Adrenal gland (tissue), 12 donors: ENCODE results near the gene ARHGAP26. TPM values are rescaled to one million over a fixed set of nuclear protein-coding genes. Genes with fewer than 3 reads are reported as not detected.

Source experiments
- DNase-seq, 7 donors: peaks; one replicate each; pipeline ENCODE4 v3.0.0-alpha.2; 2019 to 2020
- H3K27ac ChIP-seq, 5 donors: fragments of 200-600 bp; sonication (generic) in 4 of 5; 1 replicate in 3 of 5; 2 replicates in 2 of 5; pipeline versions ENCODE4 v1.5.1 to v1.8.0; 2016 to 2020; ENCODE audit warnings: mild to moderate bottlenecking in 1 of 5
- H3K27me3 ChIP-seq: fragments of 200-600 bp; 2 replicates; pipeline ENCODE4 v1.8.0; 2021
- H3K36me3 ChIP-seq, 2 donors: fragments of 200-600 bp; replicated peaks in 1 of 2; 1 replicate in 1 of 2; 2 replicates in 1 of 2; pipeline versions ENCODE4 v1.5.1 to v1.8.0; 2018 to 2022
- H3K4me1 ChIP-seq, 2 donors: fragments of 200-600 bp; replicated peaks in 1 of 2; 1 replicate in 1 of 2; 2 replicates in 1 of 2; pipeline versions ENCODE4 v1.5.1 to v1.8.0; 2018 to 2021
- H3K4me3 ChIP-seq, 4 donors: fragments of 200-600 bp; sonication (generic) in 3 of 4; one replicate each; pipeline ENCODE4 v1.5.1; 2016 to 2018
- H3K9me3 ChIP-seq, 3 donors: fragments of 200-600 bp; sonication (generic) in 1 of 3; replicated peaks in 1 of 3; 1 replicate in 2 of 3; 2 replicates in 1 of 3; pipeline versions ENCODE4 v1.5.1 to v1.8.0; 2016 to 2021
- POLR2A ChIP-seq, 2 donors: fragments of 450-650 bp; IDR thresholded peaks; one replicate each; pipeline ENCODE4 v1.6.1; 2017; ENCODE audit warnings: antibody characterized with exemption in 2 of 2, mild to moderate bottlenecking in 2 of 2, moderate library complexity in 1 of 2
- WGBS, 4 donors: extraction: QIAGEN DNeasy Blood & Tissue Kit in 2 of 4; methylation state at CpG; one replicate each; pipeline versions ENCODE4 v1.1.5 to v1.1.7; 2013 to 2017; 5-methylcytosine and 5-hydroxymethylcytosine counted together
- intact Hi-C, 2 donors: fragments of 100-400 bp; cut with DNase I; formaldehyde crosslinking; loops; one replicate each; pipeline versions ENCODE4 v1.14.1 to v1.15.0; 2022 to 2023
- polyA plus RNA-seq, 3 donors: library from polyadenylated mRNA; stranded (reverse); fragments of 200-250 nt in 2 of 3; fragments of 350-450 nt in 1 of 3; fragmentation: Illumina TruSeq in 1 of 3; extraction: RNeasy Lipid Tissue Mini Kit (QIAGEN cat#74804) in 1 of 3; gene quantifications; one replicate each; pipeline ENCODE4 v1.2.3, GENCODE V29; 2013 to 2014
- total RNA-seq, 9 donors: library from RNA; depleted of rRNA in 4 of 9; stranded (reverse); fragments of >200 nt in 4 of 9; fragments of 120-200 nt in 1 of 9; fragmentation: NEBNext Ultra II Directional in 1 of 9; extraction: Animal tissue kit (Norgen Biotek cat#: 25700) in 1 of 9; gene quantifications; one replicate each; pipeline versions ENCODE4 v1.1.0 to v1.2.4, GENCODE V29; 2013 to 2023
- TF ChIP-seq, protein P1 (sequence below), 6 experiments: fragments of 450-650 bp in 4 of 6; fragments of 200-600 bp in 2 of 6; sonication (generic) in 1 of 6; IDR thresholded peaks; 1 replicate in 5 of 6; 2 replicates in 1 of 6; pipeline versions ENCODE4 v1.5.1 to v1.8.0; 2016 to 2021; ENCODE audit warnings: antibody characterized with exemption in 6 of 6, mild to moderate bottlenecking in 2 of 6, moderate library complexity in 1 of 6
- donor health status: healthy with polysubstance abuse.
- donor health status: Bipolar disorder and iron deficiency.
- donor health status: DM: yes; HTN: yes; CAD: no.
- donor health status: DM: no; HTN: no; CAD: no.
- donor health status: DM: no; HTN: no; CAD: no.
- donor health status: DM: yes; HTN: yes; CAD: no.

ARHGAP26 gene
- total and polyA plus RNA-seq, 12 donors, result 3.0 to 21.7 (median 10.8) TPM

DNA sequence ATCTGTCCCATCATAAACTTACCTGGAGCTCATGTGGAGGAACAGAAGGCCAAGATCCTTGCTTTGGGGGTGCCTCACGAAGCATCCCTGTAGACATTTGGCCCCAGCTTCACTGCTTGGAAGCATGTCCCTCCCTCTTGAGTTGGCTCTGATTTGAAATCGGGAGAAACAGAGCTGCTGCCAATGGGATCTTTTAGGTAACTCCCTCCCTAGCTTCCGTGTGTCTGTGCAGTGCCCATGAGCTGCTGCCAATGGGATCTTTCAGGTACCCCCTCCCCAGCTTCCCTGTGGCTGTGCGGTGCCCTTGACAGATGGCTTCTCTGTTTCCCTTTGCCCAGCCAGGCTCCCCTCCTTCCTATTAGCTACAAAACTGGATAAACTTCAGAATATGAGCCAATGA lies 455.3 kb downstream of the ARHGAP26 start:
- H3K27ac ChIP-seq, result no peak overlapping the region
- H3K4me3 ChIP-seq, result no peak overlapping the region
- no peak for DNase-seq
- no peak for TF ChIP-seq POLR2A (IDR thresholded peaks at IDR 0.05)
- TF ChIP-seq, protein P1, sequence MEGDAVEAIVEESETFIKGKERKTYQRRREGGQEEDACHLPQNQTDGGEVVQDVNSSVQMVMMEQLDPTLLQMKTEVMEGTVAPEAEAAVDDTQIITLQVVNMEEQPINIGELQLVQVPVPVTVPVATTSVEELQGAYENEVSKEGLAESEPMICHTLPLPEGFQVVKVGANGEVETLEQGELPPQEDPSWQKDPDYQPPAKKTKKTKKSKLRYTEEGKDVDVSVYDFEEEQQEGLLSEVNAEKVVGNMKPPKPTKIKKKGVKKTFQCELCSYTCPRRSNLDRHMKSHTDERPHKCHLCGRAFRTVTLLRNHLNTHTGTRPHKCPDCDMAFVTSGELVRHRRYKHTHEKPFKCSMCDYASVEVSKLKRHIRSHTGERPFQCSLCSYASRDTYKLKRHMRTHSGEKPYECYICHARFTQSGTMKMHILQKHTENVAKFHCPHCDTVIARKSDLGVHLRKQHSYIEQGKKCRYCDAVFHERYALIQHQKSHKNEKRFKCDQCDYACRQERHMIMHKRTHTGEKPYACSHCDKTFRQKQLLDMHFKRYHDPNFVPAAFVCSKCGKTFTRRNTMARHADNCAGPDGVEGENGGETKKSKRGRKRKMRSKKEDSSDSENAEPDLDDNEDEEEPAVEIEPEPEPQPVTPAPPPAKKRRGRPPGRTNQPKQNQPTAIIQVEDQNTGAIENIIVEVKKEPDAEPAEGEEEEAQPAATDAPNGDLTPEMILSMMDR (IDR thresholded peaks at IDR 0.05), result no peak
- no peaks in the 10 kb centered on the region for H3K36me3 ChIP-seq
- intact Hi-C loops, result no loop called here
- WGBS, 4 donors, result 85 to 99% (median 96%) methylated on average over 4 of the region's 4 CpGs
- no peaks in the 10 kb centered on the region for H3K9me3 ChIP-seq
- no peaks in the 10 kb centered on the region for H3K27me3 ChIP-seq
- H3K4me1 ChIP-seq, result peaks cover 6 to 13% of the 10 kb centered on the region in 2 donors

DNA sequence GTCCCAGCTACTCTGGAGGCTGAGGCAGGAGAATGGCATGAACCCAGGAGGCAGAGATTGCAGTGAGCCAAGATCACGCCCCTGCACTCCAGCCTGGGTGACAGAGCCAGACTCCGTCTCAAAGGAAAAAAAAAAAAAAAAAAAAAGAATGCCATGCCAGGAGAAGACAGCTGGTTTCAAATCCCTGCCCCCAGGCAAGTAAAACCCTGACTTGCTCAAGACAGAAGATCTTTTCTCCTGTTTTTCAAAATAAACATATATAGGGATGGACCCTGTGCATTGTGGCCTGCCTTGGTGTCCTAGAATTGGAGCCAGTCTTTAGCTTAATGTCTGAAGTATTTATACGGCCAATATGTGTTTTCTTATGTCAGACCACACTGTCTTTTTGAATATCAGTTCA lies 456.2 kb downstream of the ARHGAP26 start:
- Histone ChIP-seq H3K4me3 (no peak overlapping the region), H3K9me3 (no peaks in the 10 kb centered on the region), H3K36me3 (no peaks in the 10 kb centered on the region), H3K27ac (no peak overlapping the region), H3K27me3 (no peaks in the 10 kb centered on the region), H3K4me1 (peaks cover 6 to 13% of the 10 kb centered on the region in 2 donors)
- 75 to 93% (median 91%) methylated on average over 3 of the region's 3 CpGs for whole genome bisulfite sequencing, 4 donors
- intact Hi-C loops, result no loop called here
- DNase-seq, result no peak
- TF ChIP-seq, protein P1 (IDR thresholded peaks at IDR 0.05), result no peak
- no peak for TF ChIP-seq POLR2A (IDR thresholded peaks at IDR 0.05)

DNA sequence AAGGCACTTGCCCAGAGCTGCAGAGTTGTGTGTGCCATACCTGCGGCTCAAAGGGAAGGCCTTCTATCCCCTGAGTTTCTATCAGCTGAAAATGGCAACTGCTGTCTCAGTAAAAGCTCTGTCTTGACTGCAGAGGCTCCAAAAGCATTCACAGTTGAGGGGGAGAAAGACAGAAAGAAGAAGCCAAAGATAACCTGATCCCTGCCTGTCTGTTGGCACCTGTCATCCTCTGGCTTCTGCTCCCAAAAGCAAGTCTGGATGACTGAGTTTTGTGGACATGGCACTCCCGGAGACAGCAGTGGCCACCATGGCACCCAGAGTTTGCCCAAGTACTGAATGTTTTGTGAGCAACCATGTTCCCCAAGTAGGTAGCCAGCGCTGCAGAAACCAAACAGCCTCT lies 456.7 kb downstream of the ARHGAP26 start:
- H3K4me3 ChIP-seq, result no peak overlapping the region
- intact Hi-C loops, result no loop called here
- DNase-seq, result no peak
- H3K4me1 ChIP-seq, result peaks cover 6 to 13% of the 10 kb centered on the region in 2 donors
- H3K9me3 ChIP-seq, result no peaks in the 10 kb centered on the region
- no peaks in the 10 kb centered on the region for H3K36me3 ChIP-seq
- TF ChIP-seq, protein P1 (IDR thresholded peaks at IDR 0.05), result no peak
- no peak for TF ChIP-seq POLR2A (IDR thresholded peaks at IDR 0.05)
- H3K27ac ChIP-seq, result no peak overlapping the region
- H3K27me3 ChIP-seq, result no peaks in the 10 kb centered on the region
- WGBS, 4 donors, result 93 to 100% (median 97%) methylated on average over 2 to 3 of the region's 3 CpGs

DNA sequence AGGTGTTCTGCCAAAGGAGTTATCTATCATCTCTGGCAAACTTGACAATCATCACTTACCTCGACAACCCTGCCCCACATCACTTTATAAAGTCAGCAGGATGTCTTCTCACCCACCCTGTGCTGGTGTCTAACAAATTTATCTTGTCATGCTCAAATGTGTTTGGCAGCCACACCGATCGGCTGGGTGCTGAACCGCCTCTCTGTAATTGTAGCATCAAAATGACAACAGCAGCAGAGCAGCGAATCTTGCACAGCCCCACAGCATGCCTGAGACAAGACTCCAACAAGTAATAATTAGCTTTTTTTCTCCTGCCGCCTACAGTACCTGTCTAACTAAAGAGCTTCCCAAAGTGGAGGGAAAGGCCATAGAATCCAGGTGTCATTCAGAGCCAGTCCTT lies 457.1 kb downstream of the ARHGAP26 start:
- DNase-seq, result no peak
- H3K9me3 ChIP-seq, result no peaks in the 10 kb centered on the region
- H3K27ac ChIP-seq, result no peak overlapping the region
- H3K4me3 ChIP-seq, result no peak overlapping the region
- 91 to 98% (median 94%) methylated on average over 6 of the region's 6 CpGs for WGBS, 4 donors
- H3K27me3 ChIP-seq, result no peaks in the 10 kb centered on the region
- TF ChIP-seq POLR2A (IDR thresholded peaks at IDR 0.05), result no peak
- TF ChIP-seq, protein P1 (IDR thresholded peaks at IDR 0.05), result no peak
- peaks cover 6 to 13% of the 10 kb centered on the region in 2 donors for H3K4me1 ChIP-seq
- no peaks in the 10 kb centered on the region for H3K36me3 ChIP-seq
- intact Hi-C loops, result no loop called here
